K562 (cell line): ENCODE measurements around the gene DUS3L. TPM values are rescaled to one million over a fixed set of nuclear protein-coding genes. Genes with fewer than 3 reads are reported as not detected.

Source experiments
- E2F4 ChIP-seq: sonication (generic); formaldehyde crosslinking; IDR thresholded peaks from 2 replicates; pipeline ENCODE4 v1.8.0; 2022; ENCODE audit warnings: mild to moderate bottlenecking, low read depth, missing genetic modification reagents
- FOXJ2 ChIP-seq: fragments of 200-800 bp; sonication (Bioruptor generic); IDR thresholded peaks from 2 replicates; pipeline ENCODE4 v1.6.1; 2016; ENCODE audit warnings: missing genetic modification characterization, missing compliant biosample characterization
- GATAD2A ChIP-seq: fragments of 450-650 bp; IDR thresholded peaks from 2 replicates; pipeline ENCODE4 v1.6.1; 2017
- JUN ChIP-seq, 2 experiments: sonication (generic) in 1 of 2; formaldehyde crosslinking in 1 of 2; IDR thresholded peaks; 2 replicates each; pipeline versions ENCODE4 v1.6.1 to v1.8.0; 2012 to 2022; ENCODE audit warnings: borderline replicate concordance in 2 of 2, mild to moderate bottlenecking in 2 of 2, improper control_type of control experiment in 1 of 2, low read depth in 1 of 2, low read length in 1 of 2, missing genetic modification reagents in 1 of 2
- MEF2A ChIP-seq: IDR thresholded peaks from 2 replicates; pipeline ENCODE4 v1.6.1; 2011; ENCODE audit warnings: low read depth, mild to moderate bottlenecking, low read length, moderate library complexity; ENCODE audit not compliant: control insufficient read depth
- MIER1 ChIP-seq: fragments of 450-650 bp; IDR thresholded peaks from 2 replicates; pipeline ENCODE4 v1.6.1; 2016; ENCODE audit warnings: antibody characterized with exemption, mild to moderate bottlenecking, low read depth
- MLX ChIP-seq, 2 experiments: fragments of 450-650 bp in 1 of 2; sonication (generic) in 1 of 2; formaldehyde crosslinking; conservative IDR thresholded peaks; 2 replicates each; pipeline versions ENCODE4 v1.4.0 to v1.8.1; 2020 to 2022; ENCODE audit warnings: mild to moderate bottlenecking in 1 of 2, missing genetic modification reagents in 1 of 2
- NFIC ChIP-seq: fragments of 450-650 bp; IDR thresholded peaks from 2 replicates; pipeline ENCODE4 v1.6.1; 2017; ENCODE audit warnings: mild to moderate bottlenecking, inconsistent platforms
- NR4A1 ChIP-seq, 2 experiments: fragments of 250-450 bp in 1 of 2; fragments of 450-650 bp in 1 of 2; sonication (Bioruptor Pico) in 1 of 2; IDR thresholded peaks; 2 replicates each; pipeline versions ENCODE4 v1.4.0 to v1.6.1; 2016 to 2020; ENCODE audit warnings: mild to moderate bottlenecking in 2 of 2, missing compliant biosample characterization in 1 of 2, missing genetic modification characterization in 1 of 2, moderate library complexity in 1 of 2
- THAP12 ChIP-seq: fragments of 250-450 bp; sonication (Bioruptor Pico); IDR thresholded peaks from 2 replicates; pipeline ENCODE4 v1.9.0; 2021; ENCODE audit warnings: mild to moderate bottlenecking, inconsistent platforms
- USF1 ChIP-seq: sonication (generic); formaldehyde crosslinking; IDR thresholded peaks from 2 replicates; pipeline ENCODE4 v1.9.0; 2022; ENCODE audit warnings: mild to moderate bottlenecking, missing genetic modification reagents
- ZNF507 ChIP-seq: conservative IDR thresholded peaks from 2 replicates; pipeline ENCODE4 v1.6.1; 2017; ENCODE audit warnings: missing genetic modification characterization, missing compliant biosample characterization
- ZNF609 ChIP-seq: sonication (generic); formaldehyde crosslinking; IDR thresholded peaks from 2 replicates; pipeline ENCODE4 v1.8.1; 2023; ENCODE audit warnings: missing genetic modification reagents, mild to moderate bottlenecking, borderline replicate concordance
- polyA plus RNA-seq, 8 experiments: library from polyadenylated mRNA; depleted of rRNA in 4 of 8; stranded (reverse) in 5 of 8; unstranded in 3 of 8; fragments of >200 nt; fragmentation: Nextera tagmentation in 2 of 8; fragmentation: Illumina TruSeq in 1 of 8; extraction: Ambion mirVana in 2 of 8; extraction: Trizol in 1 of 8; gene quantifications; 2 replicates each; pipeline versions ENCODE4 v1.2.1 to v1.2.3, GENCODE V29; 2011 to 2014; ENCODE audit warnings: inconsistent platforms in 1 of 8, missing spikeins in 1 of 8
- total RNA-seq, 7 experiments: library from RNA; depleted of rRNA in 6 of 7; stranded (reverse); fragments of >200 nt in 6 of 7; fragmentation: Illumina TruSeq in 2 of 7; extraction: Trizol in 2 of 7; gene quantifications; 2 replicates each; pipeline versions ENCODE4 v1.2.1 to v1.2.3, GENCODE V29; 2011 to 2021; ENCODE audit warnings: low replicate concordance in 1 of 7

The DUS3L gene
- total and polyA plus RNA-seq, 9 of the 15 experiments (the other 6 are each of a cell fraction or from before 2014, with no cell fraction given), result 1.7 to 102 (median 77.5) TPM

- peak; percentile 80; the same call in 1 of the 2 replicates for TF ChIP-seq NR4A1 (CRISPR knock-in tag; IDR thresholded peaks at IDR 0.05)
- peak; percentile 77 for TF ChIP-seq NR4A1 (tag; IDR thresholded peaks at IDR 0.05)
- TF ChIP-seq MIER1, result no peak
- TF ChIP-seq USF1 (CRISPR knock-in tag), result no peak; the same call in 1 of the 2 replicates
- TF ChIP-seq JUN (IDR thresholded peaks at IDR 0.05; ENCODE audit: borderline replicate concordance, low read depth, low read length), result peak; percentile 68; the same call in 1 of the 2 replicates
- TF ChIP-seq JUN (CRISPR knock-in tag; IDR thresholded peaks at IDR 0.05; ENCODE audit: borderline replicate concordance), result no peak
- TF ChIP-seq GATAD2A, result peak; percentile 98
- 0 out of 4 replicates have a peak, but pooled peaks of 1 of the 2 experiments have one; percentile 18 for TF ChIP-seq MLX (CRISPR knock-in tag; conservative IDR thresholded peaks at IDR 0.05)
- TF ChIP-seq MEF2A, result peak; percentile 46; the same call in 1 of the 2 replicates
- TF ChIP-seq NFIC, result peak; percentile 98
- peak; percentile 51; the same call in 1 of the 2 replicates for TF ChIP-seq E2F4
- TF ChIP-seq FOXJ2, result peak; percentile 58; the same call in 1 of the 2 replicates
- 0 out of 2 replicates have a peak, but pooled peaks have one; percentile 56 for TF ChIP-seq ZNF609 (CRISPR knock-in tag)
- no peak for TF ChIP-seq THAP12
- TF ChIP-seq ZNF507 (tag), result no peak
Observed at GRCh38 chr19:5799247-5800241, 8.6 kb upstream of the DUS3L start (continued).
